WI38 (cell line): ENCODE measurements around the gene ANGPT4.

ENCODE experiments used
- H3K4me3 ChIP-seq: 2 replicates; pipeline ENCODE4 v1.5.1; 2011; ENCODE audit warnings: low read depth, mild to moderate bottlenecking, control low read depth, low read length
- CTCF ChIP-seq: IDR thresholded peaks from 2 replicates; pipeline ENCODE4 v1.5.1; 2012; ENCODE audit warnings: low read depth, mild to moderate bottlenecking, control low read depth, low read length

Gene ANGPT4

GRCh38 chr20:868279-868678 is 47.9 kb downstream of the ANGPT4 start:
- H3K4me3 ChIP-seq, result no peak overlapping the region
- no peak for TF ChIP-seq CTCF

- TF ChIP-seq CTCF, result no peak
- H3K4me3 ChIP-seq, result no peak overlapping the region
These were observed 50.7 kb downstream of the ANGPT4 start for GRCh38 chr20:865440-865839.

- no peak overlapping the region for H3K4me3 ChIP-seq
- no peak for TF ChIP-seq CTCF
These were observed 55.2 kb downstream of the ANGPT4 start for GRCh38 chr20:860891-861290.

GRCh38 chr20:859751-860231 is 56.3 kb downstream of the ANGPT4 start:
- no peak for TF ChIP-seq CTCF
- H3K4me3 ChIP-seq, result no peak overlapping the region

GRCh38 chr20:858011-858410 is 58.1 kb downstream of the ANGPT4 start:
- no peak for TF ChIP-seq CTCF
- H3K4me3 ChIP-seq, result no peak overlapping the region

GRCh38 chr20:856361-856775 is 59.8 kb downstream of the ANGPT4 start:
- H3K4me3 ChIP-seq, result no peak overlapping the region
- no peak for TF ChIP-seq CTCF

- no peak for TF ChIP-seq CTCF
- no peak overlapping the region for H3K4me3 ChIP-seq
These were observed 60.4 kb downstream of the ANGPT4 start for GRCh38 chr20:855466-856360.
